GM19467 (cell line): ENCODE results near the gene TUBA1A.
"Not testable (repeated sequence)": the region's sequence is repeated elsewhere in the genome, so short reads cannot be mapped to it uniquely, and the experiment has no call there.

Source experiments
- ATAC-seq: cut with Tn5 transposase; IDR thresholded peaks from one replicate; pipeline ENCODE4 v1.9.1; 2021; ENCODE audit warnings: mild to moderate bottlenecking, moderate library complexity; ENCODE audit not compliant: unreplicated experiment

TUBA1A gene

GRCh38 chr12:49188916-49189367, at the start of gene TUBA1A:
Gene TUBA1A (minus strand): TSS chr12:49189080. CDS start chr12:49188979, 101 bp downstream.
- peak; percentile 81 for ATAC-seq

- ATAC-seq: no peak
These were observed 47.5 kb upstream of the TUBA1A start for GRCh38 chr12:49236423-49236822.

GRCh38 chr12:49233842-49234526, 45.1 kb upstream of the TUBA1A start:
- ATAC-seq: no peak

GRCh38 chr12:49232940-49233841, 44.3 kb upstream of the TUBA1A start:
- no peak for ATAC-seq

GRCh38 chr12:49231878-49232655, 43.2 kb upstream of the TUBA1A start:
- ATAC-seq: no peak

GRCh38 chr12:49230805-49231194, 41.9 kb upstream of the TUBA1A start:
- no peak for ATAC-seq

GRCh38 chr12:49230176-49230804, 41.4 kb upstream of the TUBA1A start:
- ATAC-seq: no peak

GRCh38 chr12:49228653-49229052, 39.8 kb upstream of the TUBA1A start:
- no peak for ATAC-seq

- no peak for ATAC-seq
These were observed 38.8 kb upstream of the TUBA1A start for GRCh38 chr12:49227713-49228112.

GRCh38 chr12:49225576-49226166, 36.8 kb upstream of the TUBA1A start:
- no peak for ATAC-seq

GRCh38 chr12:49223590-49224369, 34.9 kb upstream of the TUBA1A start:
- ATAC-seq: no peak

GRCh38 chr12:49223122-49223521, 34.2 kb upstream of the TUBA1A start:
- ATAC-seq: no peak

GRCh38 chr12:49220972-49221371, 32.1 kb upstream of the TUBA1A start:
- ATAC-seq: no peak

GRCh38 chr12:49219417-49220026, 30.6 kb upstream of the TUBA1A start:
- ATAC-seq: no peak

- ATAC-seq: no peak
These were observed 23.7 kb upstream of the TUBA1A start for GRCh38 chr12:49212572-49212971.

GRCh38 chr12:49210703-49211102, 21.8 kb upstream of the TUBA1A start:
- not testable (repeated sequence) for ATAC-seq

- ATAC-seq: no peak
These were observed 19.8 kb upstream of the TUBA1A start for GRCh38 chr12:49208676-49209075.

GRCh38 chr12:49208146-49208545, 19.3 kb upstream of the TUBA1A start:
- no peak for ATAC-seq

GRCh38 chr12:49206389-49206788, 17.5 kb upstream of the TUBA1A start:
- ATAC-seq: no peak
